GM10248 (cell line): ENCODE measurements around the gene SSBP3.

Experiments
- CTCF ChIA-PET: fragments of 300-600 bp; sonication (Branson Sonifier 250); formaldehyde crosslinking; extraction: SDS; loops from one replicate; lab custom pipeline; 2021; ENCODE audit warnings: antibody characterized with exemption; lab: Yijun Ruan, JAX
- POLR2A ChIA-PET: fragments of 350-650 bp; sonication (Branson Sonifier 250); formaldehyde crosslinking; extraction: SDS; loops from one replicate; lab custom pipeline; 2020; ENCODE audit warnings: antibody characterized with exemption; lab: Yijun Ruan, JAX
- DNase-seq: peaks from one replicate; pipeline ENCODE4 v3.0.0; 2012; ENCODE audit errors: extremely low spot score
- CTCF ChIP-seq: IDR thresholded peaks from 2 replicates; pipeline ENCODE4 v1.5.1; 2012; ENCODE audit warnings: mild to moderate bottlenecking, low read depth; ENCODE audit errors: extremely low read depth, missing control alignments, control extremely low read depth

SSBP3 gene

GRCh38 chr1:54407404-54408146 is 1.4 kb upstream of the SSBP3 start:
- no peak for TF ChIP-seq CTCF
- ChIA-PET CTCF (interaction anchor here (1.0 to 2.5 kb wide), 5 partner anchors 13 to 82 kb away, joined by 3 to 9 read pairs (median 7); no protein-coding TSS in a partner anchor), POLR2A (interaction anchor here (0.6 to 0.7 kb wide), 3 partner anchors 107 to 631 kb away, joined by 4 to 7 read pairs (median 4); no protein-coding TSS in a partner anchor)
- peak; percentile 84 for DNase-seq

- no peak for DNase-seq
- ChIA-PET POLR2A (interaction anchor here (0.6 to 0.9 kb wide), 4 partner anchors 106 to 631 kb away, joined by 4 to 7 read pairs (median 4); partner anchors contain the start of gene TMEM59), CTCF (interaction anchor here (1.0 to 2.5 kb wide), 5 partner anchors 12 to 83 kb away, joined by 3 to 9 read pairs (median 7); no protein-coding TSS in a partner anchor)
- TF ChIP-seq CTCF: no peak
Observed at GRCh38 chr1:54407154-54407403, 885 bp upstream of the SSBP3 start.

- ChIA-PET CTCF (interaction anchor here (2.1 to 2.5 kb wide), 3 partner anchors 11 to 84 kb away, joined by 7 to 9 read pairs (median 8); no protein-coding TSS in a partner anchor), POLR2A (no interaction called here)
- no peak for TF ChIP-seq CTCF
- DNase-seq: no peak
Observed at GRCh38 chr1:54405898-54406293, 298 bp downstream of the SSBP3 start.

- TF ChIP-seq CTCF: no peak
- ChIA-PET CTCF (interaction anchor here (2.5 kb wide), 1 partner anchor 84 kb away, joined by 9 read pairs; no protein-coding TSS in a partner anchor), POLR2A (no interaction called here)
- DNase-seq: no peak
Observed at GRCh38 chr1:54404939-54405897, 976 bp downstream of the SSBP3 start.

- CTCF ChIA-PET: interaction anchor here (1.4 kb wide), 1 partner anchor 33 kb away, joined by 3 read pairs; no protein-coding TSS in a partner anchor
- no peak for DNase-seq
- TF ChIP-seq CTCF: no peak
- POLR2A ChIA-PET: no interaction called here
Observed at GRCh38 chr1:54404263-54404662, 1.9 kb downstream of the SSBP3 start.

GRCh38 chr1:54403808-54404261 is 2.4 kb downstream of the SSBP3 start:
- no peak for TF ChIP-seq CTCF
- DNase-seq: no peak
- ChIA-PET POLR2A (no interaction called here), CTCF (interaction anchor here (1.0 to 1.4 kb wide), 2 partner anchors 32 to 283 kb away, joined by 3 read pairs; no protein-coding TSS in a partner anchor)
